Kidney glomerular epithelial cell (primary cell): ENCODE results near the gene CHRNB2.

Source experiments
- DNase-seq: peaks from one replicate; lab custom pipeline; 2025; lab: John Stamatoyannopoulos, UW

CHRNB2 gene

GRCh38 chr1:154579374-154579773, 11.8 kb downstream of the CHRNB2 start:
- DNase-seq, result no peak

- no peak for DNase-seq
Measured at GRCh38 chr1:154581766-154582165, 14.2 kb downstream of the CHRNB2 start.

GRCh38 chr1:154582885-154583284, 15.3 kb downstream of the CHRNB2 start:
- DNase-seq, result no peak

- DNase-seq, result no peak
Measured at GRCh38 chr1:154583773-154584172, 16.2 kb downstream of the CHRNB2 start.

- DNase-seq, result no peak
Measured at GRCh38 chr1:154584267-154584994, 16.9 kb downstream of the CHRNB2 start.

GRCh38 chr1:154586231-154586630, 18.7 kb downstream of the CHRNB2 start:
- no peak for DNase-seq

- DNase-seq, result no peak
Measured at GRCh38 chr1:154586641-154587040, 19.1 kb downstream of the CHRNB2 start.

GRCh38 chr1:154589780-154590179, 22.2 kb downstream of the CHRNB2 start:
- DNase-seq, result no peak

- DNase-seq, result no peak
Measured at GRCh38 chr1:154590756-154591155, 23.2 kb downstream of the CHRNB2 start.

GRCh38 chr1:154591206-154591605, 23.6 kb downstream of the CHRNB2 start:
- DNase-seq, result no peak

- no peak for DNase-seq
Measured at GRCh38 chr1:154593390-154593789, 25.8 kb downstream of the CHRNB2 start.

- no peak for DNase-seq
Measured at GRCh38 chr1:154594811-154595210, 27.2 kb downstream of the CHRNB2 start.

GRCh38 chr1:154595621-154596020, 28.0 kb downstream of the CHRNB2 start:
- DNase-seq, result peak; percentile 41

GRCh38 chr1:154598871-154599635, 31.5 kb downstream of the CHRNB2 start:
- DNase-seq, result no peak

GRCh38 chr1:154599658-154600057, 32.1 kb downstream of the CHRNB2 start:
- no peak for DNase-seq

- no peak for DNase-seq
Measured at GRCh38 chr1:154603317-154603716, 35.7 kb downstream of the CHRNB2 start.

GRCh38 chr1:154605534-154605933, 38.0 kb downstream of the CHRNB2 start:
- no peak for DNase-seq

GRCh38 chr1:154607106-154607608, 39.6 kb downstream of the CHRNB2 start:
- no peak for DNase-seq

- DNase-seq, result peak; percentile 81
Measured at GRCh38 chr1:154607609-154608396, 40.2 kb downstream of the CHRNB2 start, which contains the start of gene ADAR. Gene ADAR (minus strand): TSS chr1:154608186. CDS start chr1:154608006, 180 bp downstream.

- DNase-seq, result peak; percentile 36
Measured at GRCh38 chr1:154608397-154609270, 41.1 kb downstream of the CHRNB2 start.
